H1 (cell line): ENCODE data around the gene FOXF1. TPM values are rescaled to one million over a fixed set of nuclear protein-coding genes. Genes with fewer than 3 reads are reported as not detected.

Experiments used
- CTCF ChIA-PET: fragments of 300-600 bp; sonication (Branson Sonifier 250); formaldehyde crosslinking; loops from one replicate; lab custom pipeline; 2021; ENCODE audit not compliant: partially characterized antibody; lab: Charles Lee
- POLR2A ChIA-PET: fragments of 300-600 bp; sonication (Branson Sonifier 250); formaldehyde crosslinking; loops from one replicate; lab custom pipeline; 2021; ENCODE audit warnings: inconsistent platforms; ENCODE audit not compliant: partially characterized antibody; lab: Charles Lee
- DNase-seq, 2 experiments: peaks; one replicate each; pipeline versions ENCODE4 v3.0.0 to v3.0.0-alpha.2; 2010 to 2022; ENCODE audit warnings: low spot score in 2 of 2, low read depth in 1 of 2, mixed read lengths in 1 of 2
- FAIRE-seq: peaks from 2 replicates; lab custom pipeline; 2011; peaks lifted over from hg19 to GRCh38; lab: Jason Lieb, UNC
- H2AFZ ChIP-seq: 2 replicates; pipeline ENCODE4 v1.8.1; 2012; ENCODE audit warnings: low read length, inconsistent platforms
- H2AK5ac ChIP-seq: 2 replicates; pipeline ENCODE4 v1.6.1; 2013; ENCODE audit warnings: low read depth, low read length
- H2BK120ac ChIP-seq: replicated peaks from 2 replicates; pipeline ENCODE3; 2013; ENCODE audit warnings: low read depth, low read length, inconsistent platforms
- H2BK12ac ChIP-seq: 2 replicates; pipeline ENCODE4 v1.6.1; 2013; ENCODE audit warnings: low read depth, low read length
- H2BK15ac ChIP-seq: 2 replicates; pipeline ENCODE4 v1.6.1; 2013; ENCODE audit warnings: low read length
- H2BK20ac ChIP-seq: 2 replicates; pipeline ENCODE4 v1.6.1; 2013; ENCODE audit warnings: low read length
- H2BK5ac ChIP-seq: 2 replicates; pipeline ENCODE4 v1.6.1; 2013; ENCODE audit warnings: low read depth, low read length
- H3K14ac ChIP-seq: 2 replicates; pipeline ENCODE4 v1.6.1; 2013; ENCODE audit warnings: inconsistent platforms; ENCODE audit not compliant: insufficient read length
- H3K18ac ChIP-seq: 2 replicates; pipeline ENCODE4 v1.6.1; 2013; ENCODE audit warnings: low read length; ENCODE audit errors: extremely low read depth
- H3K23ac ChIP-seq: 2 replicates; pipeline ENCODE4 v1.6.1; 2013; ENCODE audit warnings: inconsistent platforms; ENCODE audit not compliant: insufficient read length
- H3K23me2 ChIP-seq: 2 replicates; pipeline ENCODE4 v1.6.1; 2013; ENCODE audit warnings: low read depth, low read length
- H3K27ac ChIP-seq: 2 replicates; pipeline ENCODE4 v1.6.1; 2011; ENCODE audit warnings: low read depth, low read length, inconsistent platforms
- H3K27me3 ChIP-seq, 4 experiments: replicated peaks in 1 of 4; 1 replicate in 1 of 4; 2 replicates in 3 of 4; pipeline versions ENCODE4 v1.6.1 to v1.8.1; 2011 to 2013; ENCODE audit warnings: low read length in 3 of 4, mild to moderate bottlenecking in 3 of 4, inconsistent platforms in 2 of 4, mixed read lengths in 2 of 4, moderate library complexity in 1 of 4; ENCODE audit not compliant: control insufficient read depth in 3 of 4, insufficient read depth in 3 of 4; ENCODE audit errors: extremely low read depth in 1 of 4
- H3K36me3 ChIP-seq, 4 experiments: 2 replicates each; pipeline versions ENCODE4 v1.6.1 to v1.8.1; 2011 to 2013; ENCODE audit warnings: mild to moderate bottlenecking in 4 of 4, low read length in 3 of 4, moderate library complexity in 2 of 4, control low read depth in 1 of 4, inconsistent platforms in 1 of 4; ENCODE audit not compliant: insufficient read depth in 4 of 4, control insufficient read depth in 2 of 4
- H3K4ac ChIP-seq: replicated peaks from 2 replicates; pipeline ENCODE3; 2013; ENCODE audit warnings: low read length, low read depth, mixed read lengths, inconsistent platforms; ENCODE audit not compliant: insufficient read length
- H3K4me1 ChIP-seq, 4 experiments: replicated peaks in 1 of 4; 1 replicate in 1 of 4; 2 replicates in 3 of 4; pipeline versions ENCODE4 v1.6.1 to v1.8.1; 2011 to 2013; ENCODE audit warnings: low read length in 3 of 4, inconsistent platforms in 2 of 4, mixed read lengths in 1 of 4; ENCODE audit not compliant: insufficient read depth in 4 of 4, control insufficient read depth in 3 of 4
- H3K4me2 ChIP-seq, 2 experiments: 2 replicates each; pipeline versions ENCODE4 v1.6.1 to v1.8.1; 2011 to 2013; ENCODE audit warnings: low read depth in 2 of 2, low read length in 2 of 2, control low read depth in 1 of 2, inconsistent platforms in 1 of 2, mild to moderate bottlenecking in 1 of 2; ENCODE audit not compliant: insufficient read depth in 1 of 2
- H3K4me3 ChIP-seq, 4 experiments: fragments of 200-600, 300-600 bp in 1 of 4; sonication (generic), shearing (Covaris generic), sonication (Bioruptor Twin) in 1 of 4; 2 replicates each; pipeline versions ENCODE4 v1.5.1 to v1.8.1; 2011 to 2016; ENCODE audit warnings: low read length in 4 of 4, low read depth in 3 of 4, control low read depth in 2 of 4, inconsistent platforms in 2 of 4, mild to moderate bottlenecking in 2 of 4, mixed read lengths in 1 of 4, moderate library complexity in 1 of 4; ENCODE audit not compliant: insufficient read depth in 2 of 4; ENCODE audit errors: extremely low read depth in 1 of 4
- H3K56ac ChIP-seq: replicated peaks from 2 replicates; pipeline ENCODE3; 2013; ENCODE audit warnings: low read depth, mild to moderate bottlenecking, mixed read lengths, low read length, inconsistent platforms; ENCODE audit not compliant: insufficient read length
- H3K79me1 ChIP-seq: 2 replicates; pipeline ENCODE4 v1.6.1; 2013; ENCODE audit warnings: low read depth, low read length, control low read depth
- H3K79me2 ChIP-seq, 2 experiments: 2 replicates each; pipeline versions ENCODE4 v1.6.1 to v1.8.1; 2012 to 2013; ENCODE audit warnings: low read length in 2 of 2, mild to moderate bottlenecking in 2 of 2, inconsistent platforms in 1 of 2; ENCODE audit not compliant: insufficient read depth in 2 of 2, control insufficient read depth in 1 of 2
- H3K9ac ChIP-seq, 4 experiments: replicated peaks in 1 of 4; 1 replicate in 1 of 4; 2 replicates in 3 of 4; pipeline versions ENCODE4 v1.6.1 to v1.8.1; 2011 to 2013; ENCODE audit warnings: low read depth in 3 of 4, low read length in 3 of 4, control low read depth in 2 of 4, mild to moderate bottlenecking in 2 of 4, moderate library complexity in 2 of 4, inconsistent platforms in 1 of 4; ENCODE audit errors: extremely low read depth in 1 of 4
- H3K9me3 ChIP-seq, 2 experiments: 2 replicates each; pipeline versions ENCODE4 v1.6.1 to v1.8.1; 2012 to 2013; ENCODE audit warnings: mild to moderate bottlenecking in 2 of 2, moderate library complexity in 2 of 2, control low read depth in 1 of 2, inconsistent platforms in 1 of 2, low read depth in 1 of 2, low read length in 1 of 2, mixed read lengths in 1 of 2; ENCODE audit not compliant: insufficient read depth in 2 of 2
- H4K20me1 ChIP-seq, 2 experiments: replicated peaks in 1 of 2; 2 replicates each; pipeline versions ENCODE3 to v1.8.1; 2011 to 2013; ENCODE audit warnings: inconsistent platforms in 2 of 2, low read length in 2 of 2, mild to moderate bottlenecking in 1 of 2; ENCODE audit not compliant: insufficient read depth in 2 of 2, control insufficient read depth in 1 of 2
- H4K5ac ChIP-seq: 2 replicates; pipeline ENCODE4 v1.6.1; 2013; ENCODE audit warnings: low read length, low read depth, mixed read lengths, inconsistent platforms; ENCODE audit not compliant: insufficient read length
- H4K8ac ChIP-seq: 2 replicates; pipeline ENCODE4 v1.8.0; 2013; ENCODE audit warnings: mild to moderate bottlenecking, moderate library complexity, low read length, inconsistent platforms; ENCODE audit not compliant: insufficient read depth; ENCODE audit errors: extremely low read depth
- H4K91ac ChIP-seq: replicated peaks from 2 replicates; pipeline ENCODE3; 2013; ENCODE audit warnings: low read length, mixed read lengths, inconsistent platforms; ENCODE audit not compliant: insufficient read length
- CBX8 ChIP-seq: fragments of 300-800, 300-1000 bp; sonication (generic); IDR thresholded peaks from 2 replicates; pipeline ENCODE4 v1.7.1; 2016; ENCODE audit warnings: low read depth, low read length, borderline replicate concordance
- CHD2 ChIP-seq: IDR thresholded peaks from 2 replicates; pipeline ENCODE4 v1.6.1; 2012; ENCODE audit warnings: low read length, improper control_type of control experiment
- CTBP2 ChIP-seq: IDR thresholded peaks from 2 replicates; pipeline ENCODE4 v1.7.0; 2011; ENCODE audit warnings: borderline replicate concordance, mild to moderate bottlenecking, moderate library complexity, mixed read lengths, low read length; ENCODE audit not compliant: insufficient read depth, insufficient read length
- E2F6 ChIP-seq: IDR thresholded peaks from 2 replicates; pipeline ENCODE4 v1.6.1; 2012; ENCODE audit warnings: inconsistent platforms
- EP300 ChIP-seq, 2 experiments: IDR thresholded peaks; 1 replicate in 1 of 2; 2 replicates in 1 of 2; pipeline ENCODE4 v1.6.1; 2011 to 2012; ENCODE audit warnings: low read depth in 2 of 2, low read length in 2 of 2, mild to moderate bottlenecking in 2 of 2, borderline replicate concordance in 1 of 2, inconsistent platforms in 1 of 2, moderate library complexity in 1 of 2
- HDAC6 ChIP-seq: IDR thresholded peaks from one replicate; pipeline ENCODE4 v1.7.1; 2012; ENCODE audit warnings: low read depth, mild to moderate bottlenecking, inconsistent platforms, low read length, moderate library complexity
- JUN ChIP-seq: IDR thresholded peaks from 2 replicates; pipeline ENCODE4 v1.6.1; 2011; ENCODE audit warnings: low read depth, mild to moderate bottlenecking, improper control_type of control experiment, low read length
- SIRT6 ChIP-seq: IDR thresholded peaks from one replicate; pipeline ENCODE4 v1.7.1; 2012; ENCODE audit warnings: low read length, inconsistent platforms
- SP4 ChIP-seq: IDR thresholded peaks from 2 replicates; pipeline ENCODE4 v1.6.1; 2012; ENCODE audit warnings: low read length, inconsistent platforms
- TBP ChIP-seq: IDR thresholded peaks from 2 replicates; pipeline ENCODE4 v1.6.1; 2011; ENCODE audit warnings: low read depth, low read length, improper control_type of control experiment
- TCF12 ChIP-seq: IDR thresholded peaks from 2 replicates; pipeline ENCODE4 v1.6.1; 2011; ENCODE audit warnings: low read depth, mild to moderate bottlenecking, low read length
- TEAD4 ChIP-seq: IDR thresholded peaks from 2 replicates; pipeline ENCODE4 v1.6.1; 2012; ENCODE audit warnings: low read depth, low read length, inconsistent platforms, mixed read lengths
- WGBS, 2 experiments: shearing (Covaris generic) in 1 of 2; methylation state at CpG; one replicate each; pipeline versions ENCODE4 v1.1.6 to v1.1.7; 2013 to 2015; ENCODE audit warnings: low lambda C conversion rate in 2 of 2, mixed read lengths in 2 of 2, inconsistent platforms in 1 of 2, low coverage in 1 of 2, missing lambda C conversion rate in 1 of 2; ENCODE audit not compliant: insufficient replicate concordance in 2 of 2, insufficient coverage in 1 of 2, insufficient read length in 1 of 2; ENCODE audit errors: extremely low coverage in 1 of 2, missing lambda C conversion rate in 1 of 2; 5-methylcytosine and 5-hydroxymethylcytosine counted together
- polyA plus RNA-seq, 7 experiments: library from polyadenylated mRNA; depleted of rRNA in 3 of 7; stranded (reverse) in 5 of 7; unstranded in 2 of 7; fragments of >200 nt in 5 of 7; fragments of 200-250 nt in 2 of 7; gene quantifications; 1 replicate in 5 of 7; 2 replicates in 1 of 7; 4 replicates in 1 of 7; pipeline versions ENCODE4 v1.2.1 to v1.2.3, GENCODE V29; 2011 to 2013; ENCODE audit warnings: missing spikeins in 2 of 7, mixed read lengths in 2 of 7
- total RNA-seq: library from RNA; stranded (reverse); fragmentation: NEBNext Ultra II Directional; extraction: Animal tissue kit (Norgen Biotek cat#: 25700); gene quantifications from 2 replicates; pipeline ENCODE4 v1.2.1, GENCODE V29; 2021

Gene FOXF1
- total and polyA plus RNA-seq, 2 of the 8 experiments (the other 6 are each of a cell fraction or from before 2014, with no cell fraction given), result 0.02 TPM; not detected in 1

GRCh38 chr16:86492961-86493629 lies 17.2 kb upstream of the FOXF1 start:
- no peak overlapping the region for H4K8ac ChIP-seq
- POLR2A ChIA-PET, result interaction anchor here (0.9 to 1.7 kb wide), 3 partner anchors 19 to 30 kb away, joined by 3 to 4 read pairs (median 3); no protein-coding TSS in a partner anchor

More at GRCh38 chr16:86492961-86493629, 17.2 kb upstream of the FOXF1 start:
- Histone ChIP-seq H3K14ac (no peak overlapping the region), H4K91ac (no peak overlapping the region), H4K20me1 (peaks cover 4 to 16% of the 10 kb centered on the region in 2 experiments), H2AFZ (no peak overlapping the region), H2BK5ac (no peak overlapping the region), H3K4me3 (no peak overlapping the region), H2BK15ac (no peak overlapping the region), H3K79me1 (no peaks in the 10 kb centered on the region), H3K27ac (no peak overlapping the region), H3K18ac (no peak overlapping the region; the same call in 1 of the 2 replicates), H2BK20ac (no peak overlapping the region), H3K4me1 (peaks cover 4 to 21% (median 10%) of the 10 kb centered on the region in 4 experiments; a peak in 6 of 7 replicates), H3K9ac (no peak overlapping the region), H4K5ac (no peak overlapping the region), H3K23ac (no peak overlapping the region), H3K4ac (no peak overlapping the region), H3K56ac (no peak overlapping the region), H3K79me2 (no peaks in the 10 kb centered on the region), H3K4me2 (no peak overlapping the region), H2BK120ac (no peak overlapping the region), H2BK12ac (no peak overlapping the region), H3K9me3 (no peaks in the 10 kb centered on the region), H3K27me3 (peaks cover 68 to 85% (median 79%) of the 10 kb centered on the region in 4 experiments), H2AK5ac (no peak overlapping the region), H3K36me3 (no peaks in the 10 kb centered on the region; a peak in 1 of 8 replicates), H3K23me2 (no peaks in the 10 kb centered on the region)
- CTCF ChIA-PET, result interaction anchor here (0.7 to 4.2 kb wide), 4 partner anchors 16 to 240 kb away, joined by 3 to 30 read pairs (median 6); no protein-coding TSS in a partner anchor
- WGBS, 2 experiments, result 74% methylated on average over 6 of the region's 9 CpGs; no CpG with 5 or more reads in 1 of the 2 experiments
- TF ChIP-seq SIRT6 (no peak), HDAC6 (no peak), CBX8 (no peak), CHD2 (no peak), EP300 (IDR thresholded peaks at IDR 0.05; ENCODE audit: borderline replicate concordance in 1 of 2, low read depth in 2 of 2, low read length in 2 of 2) (no peak), SP4 (no peak), CTBP2 (no peak), TCF12 (no peak), TBP (no peak), TEAD4 (no peak), E2F6 (no peak), JUN (no peak)
- DNase-seq (no peak), FAIRE-seq (no peak)
